ENCODE measurements around the gene RPAP2.

DNA sequence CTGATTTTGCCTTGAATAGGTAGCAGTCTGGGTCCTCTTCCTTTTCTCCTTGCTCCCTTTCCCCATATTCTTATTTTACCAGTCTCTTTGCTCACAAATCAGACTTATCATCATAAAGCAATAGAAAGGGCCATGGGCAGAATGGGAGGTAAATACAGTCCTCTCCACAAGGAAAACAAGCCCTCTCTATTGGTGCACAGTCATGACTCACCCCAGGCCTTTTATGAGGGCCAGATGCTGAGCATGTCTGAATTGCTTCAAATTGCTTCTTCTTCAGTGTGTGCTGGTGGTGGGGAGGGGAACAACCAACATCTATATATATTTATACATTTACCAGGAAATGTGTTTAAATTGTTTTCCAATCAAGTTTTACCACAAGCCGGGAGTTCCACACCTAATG is 112.7 kb downstream of the RPAP2 start:
- TF ChIP-seq EGR1 (IDR thresholded peaks at IDR 0.05; ENCODE audit: borderline replicate concordance in 1 of 2, low read depth in 2 of 2, low read length in 2 of 2) (no peak), EZH2 (IDR thresholded peaks at IDR 0.05; ENCODE audit: borderline replicate concordance, control insufficient read depth, low read depth, low read length) (no peak), RAD51 (IDR thresholded peaks at IDR 0.05) (no peak), MEF2B (IDR thresholded peaks at IDR 0.05; ENCODE audit: partially characterized antibody, poor library complexity, severe bottlenecking) (no peak), SMC3 (IDR thresholded peaks at IDR 0.05; ENCODE audit: borderline replicate concordance, low read length) (no peak)
- TF ChIP-seq, protein P1, sequence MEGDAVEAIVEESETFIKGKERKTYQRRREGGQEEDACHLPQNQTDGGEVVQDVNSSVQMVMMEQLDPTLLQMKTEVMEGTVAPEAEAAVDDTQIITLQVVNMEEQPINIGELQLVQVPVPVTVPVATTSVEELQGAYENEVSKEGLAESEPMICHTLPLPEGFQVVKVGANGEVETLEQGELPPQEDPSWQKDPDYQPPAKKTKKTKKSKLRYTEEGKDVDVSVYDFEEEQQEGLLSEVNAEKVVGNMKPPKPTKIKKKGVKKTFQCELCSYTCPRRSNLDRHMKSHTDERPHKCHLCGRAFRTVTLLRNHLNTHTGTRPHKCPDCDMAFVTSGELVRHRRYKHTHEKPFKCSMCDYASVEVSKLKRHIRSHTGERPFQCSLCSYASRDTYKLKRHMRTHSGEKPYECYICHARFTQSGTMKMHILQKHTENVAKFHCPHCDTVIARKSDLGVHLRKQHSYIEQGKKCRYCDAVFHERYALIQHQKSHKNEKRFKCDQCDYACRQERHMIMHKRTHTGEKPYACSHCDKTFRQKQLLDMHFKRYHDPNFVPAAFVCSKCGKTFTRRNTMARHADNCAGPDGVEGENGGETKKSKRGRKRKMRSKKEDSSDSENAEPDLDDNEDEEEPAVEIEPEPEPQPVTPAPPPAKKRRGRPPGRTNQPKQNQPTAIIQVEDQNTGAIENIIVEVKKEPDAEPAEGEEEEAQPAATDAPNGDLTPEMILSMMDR (IDR thresholded peaks at IDR 0.05 in 2 of 3, conservative IDR thresholded peaks at IDR 0.05 in 1 of 3; ENCODE audit: control insufficient read depth in 2 of 3, extremely low read depth in 1 of 3, insufficient read depth in 1 of 3, low read depth in 3 of 3, low read length in 3 of 3), result no peak
- TF ChIP-seq, protein P2, sequence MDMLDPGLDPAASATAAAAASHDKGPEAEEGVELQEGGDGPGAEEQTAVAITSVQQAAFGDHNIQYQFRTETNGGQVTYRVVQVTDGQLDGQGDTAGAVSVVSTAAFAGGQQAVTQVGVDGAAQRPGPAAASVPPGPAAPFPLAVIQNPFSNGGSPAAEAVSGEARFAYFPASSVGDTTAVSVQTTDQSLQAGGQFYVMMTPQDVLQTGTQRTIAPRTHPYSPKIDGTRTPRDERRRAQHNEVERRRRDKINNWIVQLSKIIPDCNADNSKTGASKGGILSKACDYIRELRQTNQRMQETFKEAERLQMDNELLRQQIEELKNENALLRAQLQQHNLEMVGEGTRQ (IDR thresholded peaks at IDR 0.05; ENCODE audit: borderline replicate concordance, low read depth, low read length), result no peak
